ENCODE measurements around the gene ETDA.
"Not testable (repeated sequence)": the region's sequence is repeated elsewhere in the genome, so short reads cannot be mapped to it uniquely, and the experiment has no call there.

ETDA gene

GRCh38 chrX:135252011-135252518 is at the start of gene ETDA:
Gene ETDA, plus strand, starts transcription at chrX:135252061. Its CDS starts 1,216 bp downstream, at chrX:135253277.
- H3K4me3 ChIP-seq (ENCODE audit: low read depth in 1 of 2, low read length in 2 of 2); H3K9me3 ChIP-seq (ENCODE audit: control insufficient read depth in 1 of 2, low read length in 2 of 2); H3K4me1 ChIP-seq (ENCODE audit: control insufficient read depth in 1 of 2, insufficient read depth in 2 of 2, low read length in 2 of 2); H3K27ac ChIP-seq (ENCODE audit: low read length); H3K27me3 ChIP-seq (ENCODE audit: low read depth, low read length); H3K36me3 ChIP-seq (ENCODE audit: control insufficient read depth in 1 of 2, insufficient read depth in 2 of 2, low read length in 2 of 2): not testable (repeated sequence)

DNA sequence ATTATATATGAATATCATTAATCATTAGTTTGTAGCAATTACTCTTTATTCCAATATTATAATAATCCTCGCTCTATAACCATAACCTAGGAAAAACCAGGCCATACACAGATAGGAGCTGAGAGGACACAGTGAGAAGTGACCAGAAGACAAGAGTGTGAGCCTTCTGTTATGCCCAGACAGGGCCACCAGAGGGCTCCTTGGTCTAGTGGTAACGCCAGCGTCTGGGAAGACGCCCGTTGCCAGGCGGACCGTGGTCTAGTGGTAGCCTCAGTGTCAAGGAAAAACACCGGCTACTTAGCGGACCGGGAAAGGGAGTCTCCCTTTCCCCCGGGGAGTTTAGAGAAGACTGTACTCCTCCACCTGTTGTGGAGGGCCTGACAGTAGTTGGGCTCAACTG is 45.4 kb upstream of the ETDA start:
- not testable (repeated sequence) for H3K4me1 ChIP-seq (ENCODE audit: control insufficient read depth in 1 of 2, insufficient read depth in 2 of 2, low read length in 2 of 2); H3K27ac ChIP-seq (ENCODE audit: low read length); H3K9me3 ChIP-seq (ENCODE audit: control insufficient read depth in 1 of 2, low read length in 2 of 2); H3K27me3 ChIP-seq (ENCODE audit: low read depth, low read length); H3K36me3 ChIP-seq (ENCODE audit: control insufficient read depth in 1 of 2, insufficient read depth in 2 of 2, low read length in 2 of 2); H3K4me3 ChIP-seq (ENCODE audit: low read depth in 1 of 2, low read length in 2 of 2)

GRCh38 chrX:135213200-135213844 is 38.5 kb upstream of the ETDA start:
- no peak overlapping the region for H3K4me3 ChIP-seq (ENCODE audit: low read depth in 1 of 2, low read length in 2 of 2)
- H3K9me3 ChIP-seq (ENCODE audit: control insufficient read depth in 1 of 2, low read length in 2 of 2) = no peaks in the 10 kb centered on the region
- H3K4me1 ChIP-seq (ENCODE audit: control insufficient read depth in 1 of 2, insufficient read depth in 2 of 2, low read length in 2 of 2) = no peaks in the 10 kb centered on the region
- no peak overlapping the region for H3K27ac ChIP-seq (ENCODE audit: low read length)
- no peaks in the 10 kb centered on the region for H3K36me3 ChIP-seq (ENCODE audit: control insufficient read depth in 1 of 2, insufficient read depth in 2 of 2, low read length in 2 of 2)
- H3K27me3 ChIP-seq (ENCODE audit: low read depth, low read length) = no peaks in the 10 kb centered on the region

DNA sequence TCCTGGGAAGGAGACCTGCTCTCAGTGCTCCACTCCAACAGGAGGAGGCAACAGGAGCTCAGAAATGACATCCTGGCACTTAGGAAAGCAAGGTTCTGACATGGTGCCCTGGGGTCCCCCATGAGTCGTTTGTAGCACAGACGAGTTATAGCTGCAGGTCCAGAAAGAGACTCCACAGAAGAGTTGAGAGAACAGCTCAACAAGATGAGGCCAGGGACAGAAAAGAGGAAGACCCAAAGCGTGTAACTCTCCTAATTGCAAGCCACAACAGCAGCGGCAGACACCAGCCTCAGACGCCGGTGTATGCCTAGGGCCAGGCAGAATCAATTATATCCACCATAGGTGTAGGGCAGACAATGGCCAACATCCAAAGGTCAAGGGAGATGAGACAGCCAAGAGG is 5.9 kb upstream of the ETDA start:
- H3K9me3 ChIP-seq (ENCODE audit: control insufficient read depth in 1 of 2, low read length in 2 of 2); H3K4me3 ChIP-seq (ENCODE audit: low read depth in 1 of 2, low read length in 2 of 2); H3K27ac ChIP-seq (ENCODE audit: low read length); H3K4me1 ChIP-seq (ENCODE audit: control insufficient read depth in 1 of 2, insufficient read depth in 2 of 2, low read length in 2 of 2); H3K27me3 ChIP-seq (ENCODE audit: low read depth, low read length); H3K36me3 ChIP-seq (ENCODE audit: control insufficient read depth in 1 of 2, insufficient read depth in 2 of 2, low read length in 2 of 2): not testable (repeated sequence)

DNA sequence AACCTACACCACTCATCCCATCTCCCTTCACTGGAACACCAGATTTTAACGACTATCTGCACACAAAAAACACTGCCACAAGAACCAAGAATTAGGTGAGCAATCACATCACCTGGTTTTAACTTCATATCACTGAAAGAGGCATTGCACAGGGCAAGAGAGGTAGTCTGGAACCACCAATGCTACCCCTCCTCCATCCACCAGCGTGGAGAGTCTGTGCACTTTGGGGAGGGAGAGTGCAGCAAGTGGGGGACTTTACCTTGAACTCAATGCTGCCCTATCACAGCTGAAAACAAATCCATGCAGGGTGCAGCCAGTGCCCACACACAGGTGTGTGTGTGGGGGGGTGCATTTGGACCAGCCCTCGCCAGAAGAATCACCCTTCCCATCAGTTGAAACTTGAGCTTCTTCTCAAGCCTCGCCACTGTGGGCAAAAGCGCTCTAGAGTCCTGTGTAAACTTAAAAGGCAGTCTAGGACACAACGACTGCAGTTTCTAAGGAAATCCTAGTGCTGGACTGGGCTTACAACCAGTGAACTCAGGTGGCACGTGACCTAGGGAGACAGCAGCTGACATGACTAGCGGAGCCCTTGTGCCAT is 4.3 kb downstream of the ETDA start:
- H3K9me3 ChIP-seq (ENCODE audit: control insufficient read depth in 1 of 2, low read length in 2 of 2); H3K4me3 ChIP-seq (ENCODE audit: low read depth in 1 of 2, low read length in 2 of 2); H3K36me3 ChIP-seq (ENCODE audit: control insufficient read depth in 1 of 2, insufficient read depth in 2 of 2, low read length in 2 of 2); H3K27ac ChIP-seq (ENCODE audit: low read length); H3K4me1 ChIP-seq (ENCODE audit: control insufficient read depth in 1 of 2, insufficient read depth in 2 of 2, low read length in 2 of 2); H3K27me3 ChIP-seq (ENCODE audit: low read depth, low read length): not testable (repeated sequence)

- Histone ChIP-seq H3K9me3 (ENCODE audit: control insufficient read depth in 1 of 2, low read length in 2 of 2) (peaks cover 0 to 2% of the 10 kb centered on the region in 2 donors), H3K27ac (ENCODE audit: low read length) (no peak overlapping the region), H3K4me3 (ENCODE audit: low read depth in 1 of 2, low read length in 2 of 2) (no peak overlapping the region), H3K27me3 (ENCODE audit: low read depth, low read length) (no peaks in the 10 kb centered on the region), H3K4me1 (ENCODE audit: control insufficient read depth in 1 of 2, insufficient read depth in 2 of 2, low read length in 2 of 2) (no peaks in the 10 kb centered on the region), H3K36me3 (ENCODE audit: control insufficient read depth in 1 of 2, insufficient read depth in 2 of 2, low read length in 2 of 2) (no peaks in the 10 kb centered on the region)
Measured at GRCh38 chrX:135256923-135257322, 5.1 kb downstream of the ETDA start.

DNA sequence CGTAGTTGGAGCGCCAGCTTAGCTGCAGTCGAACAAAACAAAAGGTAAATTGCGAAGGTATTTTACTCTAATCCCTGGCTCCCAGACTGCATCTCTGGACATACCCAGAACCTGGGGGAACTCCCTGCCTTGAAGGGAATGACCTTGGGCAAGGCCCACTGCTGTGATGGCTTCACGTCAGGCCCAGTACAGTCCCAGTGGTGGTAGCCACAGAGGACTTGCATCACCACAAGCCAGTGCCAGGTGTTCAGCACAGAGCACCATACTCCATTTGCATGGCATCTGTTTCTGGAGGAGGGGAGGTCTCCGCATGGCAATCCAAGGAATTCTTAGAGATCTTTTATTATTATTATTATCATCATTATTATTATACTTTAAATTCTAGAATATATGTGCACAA is 5.6 kb downstream of the ETDA start:
- Histone ChIP-seq H3K9me3 (ENCODE audit: control insufficient read depth in 1 of 2, low read length in 2 of 2) (peaks cover 0 to 2% of the 10 kb centered on the region in 2 donors), H3K4me1 (ENCODE audit: control insufficient read depth in 1 of 2, insufficient read depth in 2 of 2, low read length in 2 of 2) (no peaks in the 10 kb centered on the region)

DNA sequence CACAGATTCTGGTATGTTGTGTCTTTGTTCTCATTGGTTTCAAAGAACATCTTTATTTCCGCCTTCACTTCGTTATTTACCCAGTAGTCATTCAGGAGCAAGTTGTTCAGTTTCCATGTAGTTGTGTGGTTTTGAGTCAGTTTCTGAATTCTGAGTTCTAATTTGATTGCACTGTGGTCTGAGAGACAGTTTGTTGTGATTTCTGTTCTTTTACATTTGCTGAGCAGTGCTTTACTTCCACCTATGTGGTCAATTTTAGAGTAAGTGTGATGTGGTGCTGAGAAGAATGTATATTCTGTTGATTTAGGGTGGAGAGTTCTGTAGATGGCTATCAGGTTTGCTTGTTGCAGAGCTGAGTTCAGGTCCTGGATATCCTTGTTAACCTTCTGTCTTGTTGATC is 9.1 kb downstream of the ETDA start:
- H3K4me3 ChIP-seq (ENCODE audit: low read depth in 1 of 2, low read length in 2 of 2); H3K9me3 ChIP-seq (ENCODE audit: control insufficient read depth in 1 of 2, low read length in 2 of 2); H3K27me3 ChIP-seq (ENCODE audit: low read depth, low read length); H3K4me1 ChIP-seq (ENCODE audit: control insufficient read depth in 1 of 2, insufficient read depth in 2 of 2, low read length in 2 of 2); H3K36me3 ChIP-seq (ENCODE audit: control insufficient read depth in 1 of 2, insufficient read depth in 2 of 2, low read length in 2 of 2); H3K27ac ChIP-seq (ENCODE audit: low read length): not testable (repeated sequence)

More for the DNA sequence above, 5.6 kb downstream of the ETDA start:
- H3K27me3 ChIP-seq (ENCODE audit: low read depth, low read length) = no peaks in the 10 kb centered on the region
- H3K27ac ChIP-seq (ENCODE audit: low read length) = no peak overlapping the region
- H3K4me3 ChIP-seq (ENCODE audit: low read depth in 1 of 2, low read length in 2 of 2) = no peak overlapping the region
- H3K36me3 ChIP-seq (ENCODE audit: control insufficient read depth in 1 of 2, insufficient read depth in 2 of 2, low read length in 2 of 2) = no peaks in the 10 kb centered on the region

DNA sequence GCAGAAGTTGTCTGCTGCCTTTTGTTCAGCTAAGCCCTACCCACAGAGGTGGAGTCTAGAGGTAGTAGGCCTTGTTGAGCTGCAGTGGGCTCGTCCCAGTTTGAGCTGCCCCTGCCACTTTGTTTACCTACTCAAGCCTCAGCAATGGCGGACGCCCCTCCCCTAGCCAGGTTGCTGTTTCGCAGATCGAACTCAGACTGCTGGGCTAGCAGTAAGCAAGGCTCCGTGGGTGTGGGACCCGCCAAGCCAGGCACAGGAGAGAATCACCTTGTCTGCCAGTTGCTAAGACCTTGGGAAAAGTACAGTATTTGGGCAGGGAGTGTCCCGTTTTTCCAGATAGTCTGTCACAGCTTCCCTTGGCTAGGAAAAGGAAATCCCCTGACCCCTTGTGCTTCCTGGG is 11.5 kb downstream of the ETDA start:
- H3K36me3 ChIP-seq (ENCODE audit: control insufficient read depth in 1 of 2, insufficient read depth in 2 of 2, low read length in 2 of 2); H3K4me1 ChIP-seq (ENCODE audit: control insufficient read depth in 1 of 2, insufficient read depth in 2 of 2, low read length in 2 of 2); H3K27me3 ChIP-seq (ENCODE audit: low read depth, low read length); H3K4me3 ChIP-seq (ENCODE audit: low read depth in 1 of 2, low read length in 2 of 2); H3K9me3 ChIP-seq (ENCODE audit: control insufficient read depth in 1 of 2, low read length in 2 of 2); H3K27ac ChIP-seq (ENCODE audit: low read length): not testable (repeated sequence)

DNA sequence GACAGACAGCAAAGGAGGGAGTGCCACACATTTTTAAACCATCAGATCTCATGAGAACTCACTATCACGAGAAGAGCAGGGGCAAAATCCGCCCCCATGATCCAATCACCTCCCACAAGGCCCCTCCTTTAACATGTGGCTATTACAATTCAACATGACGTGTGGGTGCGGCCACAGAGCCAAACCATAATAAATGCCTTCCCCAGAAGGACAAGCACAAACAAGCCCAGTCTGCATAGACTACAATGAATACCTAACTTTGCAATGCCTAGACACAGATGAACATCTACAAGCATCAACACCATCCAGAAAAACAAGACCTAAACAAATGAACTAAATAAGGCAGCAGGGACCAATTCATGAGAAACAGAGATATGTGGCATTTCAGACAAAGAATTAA is 12.3 kb downstream of the ETDA start:
- no peak overlapping the region for H3K27ac ChIP-seq (ENCODE audit: low read length)
- no peaks in the 10 kb centered on the region for H3K27me3 ChIP-seq (ENCODE audit: low read depth, low read length)
- no peaks in the 10 kb centered on the region for H3K4me1 ChIP-seq (ENCODE audit: control insufficient read depth in 1 of 2, insufficient read depth in 2 of 2, low read length in 2 of 2)
- H3K4me3 ChIP-seq (ENCODE audit: low read depth in 1 of 2, low read length in 2 of 2) = no peak overlapping the region
- H3K9me3 ChIP-seq (ENCODE audit: control insufficient read depth in 1 of 2, low read length in 2 of 2) = peaks cover 0 to 10% of the 10 kb centered on the region in 2 donors
- no peaks in the 10 kb centered on the region for H3K36me3 ChIP-seq (ENCODE audit: control insufficient read depth in 1 of 2, insufficient read depth in 2 of 2, low read length in 2 of 2)

DNA sequence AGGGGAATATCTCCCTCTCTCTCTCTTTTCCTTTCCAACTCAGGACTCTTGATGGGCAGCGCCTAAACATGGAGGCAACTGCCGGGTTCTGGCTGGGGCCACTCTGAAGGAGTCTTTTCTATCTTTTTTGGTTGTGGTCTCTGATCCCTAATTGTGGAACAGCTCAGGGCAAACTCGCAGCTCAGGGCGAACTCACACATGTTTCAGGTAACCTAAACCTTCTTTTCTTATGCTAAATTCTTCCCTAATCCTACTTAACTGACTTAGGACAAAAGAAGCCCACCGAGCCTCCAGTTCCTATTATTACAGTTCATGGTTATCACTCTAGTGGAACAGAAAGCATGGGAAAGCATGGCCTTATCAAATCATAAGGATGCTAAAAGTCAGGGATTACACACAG is 21.3 kb downstream of the ETDA start:
- Histone ChIP-seq H3K27me3 (ENCODE audit: low read depth, low read length) (no peaks in the 10 kb centered on the region), H3K9me3 (ENCODE audit: control insufficient read depth in 1 of 2, low read length in 2 of 2) (peaks cover 0 to 23% of the 10 kb centered on the region in 2 donors), H3K4me3 (ENCODE audit: low read depth in 1 of 2, low read length in 2 of 2) (no peak overlapping the region), H3K27ac (ENCODE audit: low read length) (no peak overlapping the region), H3K4me1 (ENCODE audit: control insufficient read depth in 1 of 2, insufficient read depth in 2 of 2, low read length in 2 of 2) (no peaks in the 10 kb centered on the region), H3K36me3 (ENCODE audit: control insufficient read depth in 1 of 2, insufficient read depth in 2 of 2, low read length in 2 of 2) (no peaks in the 10 kb centered on the region)

DNA sequence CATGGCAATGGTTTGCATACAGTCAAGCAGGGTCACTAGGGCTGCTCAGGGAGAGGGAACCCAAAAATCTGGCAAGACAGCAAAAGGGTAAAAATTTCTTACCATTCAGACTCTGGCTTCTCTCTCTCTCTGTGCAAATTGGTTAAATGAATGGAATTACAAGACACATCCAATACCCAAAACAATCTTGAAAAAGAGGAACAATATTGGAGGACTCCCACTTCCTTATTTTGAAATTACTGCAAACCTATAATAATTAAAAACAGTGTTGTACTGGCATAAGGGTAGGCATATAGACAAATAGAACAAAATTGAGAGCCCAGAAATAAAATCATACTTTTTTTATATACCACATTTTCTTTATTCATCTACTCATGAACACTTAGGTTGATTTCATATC is 24.1 kb downstream of the ETDA start:
- Histone ChIP-seq H3K9me3 (ENCODE audit: control insufficient read depth in 1 of 2, low read length in 2 of 2) (peaks cover 0 to 15% of the 10 kb centered on the region in 2 donors), H3K27me3 (ENCODE audit: low read depth, low read length) (no peaks in the 10 kb centered on the region)

More for the DNA sequence above, 24.1 kb downstream of the ETDA start:
- no peak overlapping the region for H3K27ac ChIP-seq (ENCODE audit: low read length)
- no peaks in the 10 kb centered on the region for H3K36me3 ChIP-seq (ENCODE audit: control insufficient read depth in 1 of 2, insufficient read depth in 2 of 2, low read length in 2 of 2)
- H3K4me3 ChIP-seq (ENCODE audit: low read depth in 1 of 2, low read length in 2 of 2) = no peak overlapping the region
- no peaks in the 10 kb centered on the region for H3K4me1 ChIP-seq (ENCODE audit: control insufficient read depth in 1 of 2, insufficient read depth in 2 of 2, low read length in 2 of 2)

All from muscle layer of duodenum (tissue), 2 donors.